OCI-M1 (cell line): ENCODE measurements around the gene ELP1.
"Not testable (repeated sequence)": the region's sequence is repeated elsewhere in the genome, so short reads cannot be mapped to it uniquely, and the experiment has no call there.

Experiments
- DNase-seq: peaks from one replicate; lab custom pipeline; 2025; lab: John Stamatoyannopoulos, UW

ELP1 gene

GRCh38 chr9:108933718-108934322, at the start of gene ELP1:
Gene ELP1, minus strand, starts transcription at chr9:108934124. Its CDS starts 2,978 bp downstream, at chr9:108931146.
- DNase-seq = peak; percentile 94

GRCh38 chr9:108980893-108981292, 47.0 kb upstream of the ELP1 start:
- no peak for DNase-seq

- DNase-seq = no peak
Observed at GRCh38 chr9:108978205-108978604, 44.3 kb upstream of the ELP1 start.

- no peak for DNase-seq
Observed at GRCh38 chr9:108973895-108974294, 40.0 kb upstream of the ELP1 start.

GRCh38 chr9:108972626-108973209, 38.8 kb upstream of the ELP1 start:
- DNase-seq = no peak

GRCh38 chr9:108972186-108972585, 38.3 kb upstream of the ELP1 start:
- DNase-seq = no peak

- DNase-seq = not testable (repeated sequence)
Observed at GRCh38 chr9:108971392-108971791, 37.5 kb upstream of the ELP1 start.

GRCh38 chr9:108967916-108968315, 34.0 kb upstream of the ELP1 start:
- no peak for DNase-seq

GRCh38 chr9:108963459-108964143, 29.7 kb upstream of the ELP1 start:
- DNase-seq = peak; percentile 62

GRCh38 chr9:108961151-108961550, 27.2 kb upstream of the ELP1 start:
- no peak for DNase-seq

- no peak for DNase-seq
Observed at GRCh38 chr9:108960331-108960730, 26.4 kb upstream of the ELP1 start.

- no peak for DNase-seq
Observed at GRCh38 chr9:108956631-108957026, 22.7 kb upstream of the ELP1 start.

GRCh38 chr9:108956022-108956630, 22.2 kb upstream of the ELP1 start:
- no peak for DNase-seq

- peak; percentile 71 for DNase-seq
Observed at GRCh38 chr9:108953983-108954574, 20.2 kb upstream of the ELP1 start.

- DNase-seq = no peak
Observed at GRCh38 chr9:108951578-108951977, 17.7 kb upstream of the ELP1 start.

- no peak for DNase-seq
Observed at GRCh38 chr9:108950168-108950567, 16.2 kb upstream of the ELP1 start.

- DNase-seq = no peak
Observed at GRCh38 chr9:108939975-108940374, 6.1 kb upstream of the ELP1 start.

GRCh38 chr9:108937561-108938305, 3.8 kb upstream of the ELP1 start:
- no peak for DNase-seq

- peak; percentile 92 for DNase-seq
Observed at GRCh38 chr9:108934323-108934893, 484 bp upstream of the ELP1 start, which contains the start of gene ABITRAM. Gene ABITRAM, plus strand, starts transcription at chr9:108934400. Its CDS starts 87 bp downstream, at chr9:108934487.

GRCh38 chr9:108933231-108933717, 650 bp downstream of the ELP1 start:
- peak; percentile 55 for DNase-seq

- DNase-seq = no peak
Observed at GRCh38 chr9:108928386-108928785, 5.5 kb downstream of the ELP1 start.
